GM23338 (cell line): Measurements from ENCODE around the gene CRB2. TPM values are rescaled to one million over a fixed set of nuclear protein-coding genes. Genes with fewer than 3 reads are reported as not detected.

ENCODE experiments used
- ATAC-seq: fragments of 200-7000 bp; cut with Tn5 transposase; 3 replicates; pipeline ENCODE4 v1.9.1; 2020
- DNase-seq: peaks from one replicate; pipeline ENCODE4 v3.0.0-alpha.2; 2015; ENCODE audit warnings: low spot score
- H2AFZ ChIP-seq: fragments of 200-600 bp; sonication (generic); 2 replicates; pipeline ENCODE4 v1.8.0; 2016; ENCODE audit warnings: antibody characterized with exemption, mild to moderate bottlenecking, moderate library complexity
- H3F3A ChIP-seq: fragments of 200-600 bp; sonication (generic); replicated peaks from 2 replicates; pipeline ENCODE4 v1.8.0; 2017; ENCODE audit warnings: antibody characterized with exemption, mixed run types, low read depth
- H3K27ac ChIP-seq: fragments of 200-600 bp; sonication (generic); 2 replicates; pipeline ENCODE4 v1.6.1; 2016; ENCODE audit warnings: low read depth
- H3K27me3 ChIP-seq: fragments of 200-600 bp; sonication (generic); 2 replicates; pipeline ENCODE4 v1.8.0; 2016; ENCODE audit warnings: mild to moderate bottlenecking, mixed run types, moderate library complexity; ENCODE audit not compliant: insufficient read depth
- H3K36me3 ChIP-seq: fragments of 200-600 bp; sonication (generic); 2 replicates; pipeline ENCODE4 v1.8.0; 2016; ENCODE audit warnings: mild to moderate bottlenecking; ENCODE audit not compliant: insufficient read depth
- H3K4me1 ChIP-seq: fragments of 200-600 bp; sonication (generic); 2 replicates; pipeline ENCODE4 v1.8.0; 2016; ENCODE audit warnings: mild to moderate bottlenecking, moderate library complexity; ENCODE audit not compliant: insufficient read depth
- H3K4me2 ChIP-seq: fragments of 200-600 bp; sonication (generic); 2 replicates; pipeline ENCODE4 v1.7.1; 2017; ENCODE audit warnings: mixed run types
- H3K4me3 ChIP-seq: fragments of 200-600 bp; sonication (generic); 2 replicates; pipeline ENCODE4 v1.6.1; 2016; ENCODE audit warnings: mixed run types
- H3K79me2 ChIP-seq: fragments of 200-600 bp; sonication (generic); replicated peaks from 2 replicates; pipeline ENCODE4 v1.8.0; 2017; ENCODE audit warnings: mild to moderate bottlenecking; ENCODE audit not compliant: insufficient read depth
- H3K9me2 ChIP-seq: fragments of 200-600 bp; sonication (generic); 2 replicates; pipeline ENCODE4 v1.8.0; 2017; ENCODE audit not compliant: insufficient read depth
- H4K20me1 ChIP-seq: fragments of 200-600 bp; sonication (generic); replicated peaks from 2 replicates; pipeline ENCODE4 v1.8.0; 2017; ENCODE audit warnings: mild to moderate bottlenecking; ENCODE audit not compliant: insufficient read depth
- H3K27ac Mint-ChIP-seq: 2 replicates; pipeline ENCODE4 v1.8.0; 2020; ENCODE audit warnings: inconsistent platforms, mild to moderate bottlenecking, moderate library complexity, mixed read lengths
- H3K27me3 Mint-ChIP-seq: 3 replicates; pipeline ENCODE4 v1.8.0; 2022; ENCODE audit warnings: low read depth, mild to moderate bottlenecking, moderate library complexity, mixed read lengths, inconsistent platforms; ENCODE audit not compliant: insufficient read depth, poor library complexity
- H3K36me3 Mint-ChIP-seq: 3 replicates; pipeline ENCODE4 v1.8.0; 2021; ENCODE audit warnings: low read depth, mild to moderate bottlenecking, inconsistent platforms, moderate library complexity, mixed read lengths
- H3K4me1 Mint-ChIP-seq: 3 replicates; pipeline ENCODE4 v1.8.0; 2020; ENCODE audit warnings: mild to moderate bottlenecking, inconsistent platforms, mixed read lengths
- H3K4me3 Mint-ChIP-seq: 3 replicates; pipeline ENCODE4 v1.8.0; 2021; ENCODE audit warnings: moderate library complexity, mild to moderate bottlenecking, inconsistent platforms, mixed read lengths
- H3K9me3 Mint-ChIP-seq: 3 replicates; pipeline ENCODE4 v1.8.0; 2020; ENCODE audit warnings: moderate library complexity, mild to moderate bottlenecking, inconsistent platforms, mixed read lengths
- CREB1 ChIP-seq: fragments of 250-450 bp; sonication (Bioruptor Pico); IDR thresholded peaks from 2 replicates; pipeline ENCODE4 v1.5.0; 2020; ENCODE audit warnings: low read depth, mild to moderate bottlenecking, moderate library complexity
- EZH2 ChIP-seq: fragments of 200-600 bp; sonication (generic); IDR thresholded peaks from one replicate; pipeline ENCODE4 v1.8.0; 2017; ENCODE audit warnings: antibody characterized with exemption, mild to moderate bottlenecking, low read depth; ENCODE audit not compliant: unreplicated experiment
- EZH2phosphoT487 ChIP-seq: fragments of 200-600 bp; sonication (generic); IDR thresholded peaks from one replicate; pipeline ENCODE4 v1.8.1; 2018; ENCODE audit warnings: antibody characterized with exemption; ENCODE audit not compliant: unreplicated experiment
- JUNB ChIP-seq: IDR thresholded peaks from one replicate; pipeline ENCODE4 v1.6.1; 2016; ENCODE audit warnings: antibody characterized with exemption; ENCODE audit not compliant: unreplicated experiment
- NANOG ChIP-seq: IDR thresholded peaks from 2 replicates; pipeline ENCODE4 v1.6.1; 2016; ENCODE audit warnings: antibody characterized with exemption, borderline replicate concordance
- POLR2AphosphoS5 ChIP-seq: IDR thresholded peaks from 2 replicates; pipeline ENCODE4 v1.6.1; 2016; ENCODE audit warnings: antibody characterized with exemption, low read depth
- REST ChIP-seq: IDR thresholded peaks from one replicate; pipeline ENCODE4 v1.6.1; 2018; ENCODE audit warnings: antibody characterized with exemption; ENCODE audit not compliant: unreplicated experiment
- STAT1 ChIP-seq: IDR thresholded peaks from one replicate; pipeline ENCODE4 v1.6.1; 2016; ENCODE audit warnings: antibody characterized with exemption; ENCODE audit not compliant: unreplicated experiment
- ZNF114 ChIP-seq: fragments of 250-450 bp; sonication (Bioruptor Pico); IDR thresholded peaks from 2 replicates; pipeline ENCODE4 v1.5.0; 2020; ENCODE audit warnings: mild to moderate bottlenecking, moderate library complexity
- ZNF331 ChIP-seq: fragments of 250-450 bp; sonication (Bioruptor Pico); IDR thresholded peaks from 2 replicates; pipeline ENCODE4 v1.5.0; 2020; ENCODE audit warnings: low read depth, mild to moderate bottlenecking, moderate library complexity
- polyA plus RNA-seq: library from polyadenylated mRNA; unstranded; fragments of >200 nt; fragmentation: Nextera tagmentation; extraction: Ambion mirVana; gene quantifications from 2 replicates; pipeline ENCODE4 v1.2.1, GENCODE V29; 2016
- total RNA-seq: library from RNA; depleted of rRNA; stranded (reverse); fragments of >200 nt; shearing (Covaris generic); gene quantifications from 2 replicates; pipeline ENCODE4 v1.2.3, GENCODE V29; 2014
- TF ChIP-seq, protein P1 (sequence below): fragments of 250-450 bp; sonication (Bioruptor Pico); IDR thresholded peaks from 2 replicates; pipeline ENCODE4 v1.5.0; 2020; ENCODE audit warnings: mild to moderate bottlenecking, moderate library complexity
- TF ChIP-seq, protein P2 (sequence below): IDR thresholded peaks from 2 replicates; pipeline ENCODE4 v1.6.1; 2016; ENCODE audit warnings: antibody characterized with exemption
- TF ChIP-seq, protein P3 (sequence below), 2 experiments: fragments of 200-600 bp in 1 of 2; sonication (generic) in 1 of 2; conservative IDR thresholded peaks; 2 replicates each; pipeline versions ENCODE4 v1.5.1 to v1.6.1; 2016 to 2017; ENCODE audit warnings: antibody characterized with exemption in 2 of 2, low read depth in 2 of 2, mild to moderate bottlenecking in 2 of 2, moderate library complexity in 1 of 2

The CRB2 gene
- total and polyA plus RNA-seq, 2 experiments from 2014 or later = 0.34 to 10.2 TPM

GRCh38 chr9:123359546-123359945 lies 3.5 kb downstream of the CRB2 start:
- Histone ChIP-seq H3K79me2 (no peaks in the 10 kb centered on the region), H3K4me3 (no peak overlapping the region), H4K20me1 (no peaks in the 10 kb centered on the region), H3K9me2 (no peaks in the 10 kb centered on the region), H3K4me2 (peak overlapping the region; percentile 21; the same call in 1 of the 2 replicates), H3F3A (0 out of 2 replicates have a peak, but pooled peaks cover 12% of the 10 kb centered on the region), H3K4me1 (peaks cover 59% of the 10 kb centered on the region), H3K27me3 (no peaks in the 10 kb centered on the region), H2AFZ (no peak overlapping the region), H3K36me3 (no peaks in the 10 kb centered on the region), H3K27ac (no peak overlapping the region)
- DNase-seq = no peak
- H3K9me3 Mint-ChIP-seq = no peaks in the 10 kb centered on the region; the same call in 2 of the 3 replicates
- no peak for TF ChIP-seq EZH2phosphoT487
- TF ChIP-seq, protein P1, sequence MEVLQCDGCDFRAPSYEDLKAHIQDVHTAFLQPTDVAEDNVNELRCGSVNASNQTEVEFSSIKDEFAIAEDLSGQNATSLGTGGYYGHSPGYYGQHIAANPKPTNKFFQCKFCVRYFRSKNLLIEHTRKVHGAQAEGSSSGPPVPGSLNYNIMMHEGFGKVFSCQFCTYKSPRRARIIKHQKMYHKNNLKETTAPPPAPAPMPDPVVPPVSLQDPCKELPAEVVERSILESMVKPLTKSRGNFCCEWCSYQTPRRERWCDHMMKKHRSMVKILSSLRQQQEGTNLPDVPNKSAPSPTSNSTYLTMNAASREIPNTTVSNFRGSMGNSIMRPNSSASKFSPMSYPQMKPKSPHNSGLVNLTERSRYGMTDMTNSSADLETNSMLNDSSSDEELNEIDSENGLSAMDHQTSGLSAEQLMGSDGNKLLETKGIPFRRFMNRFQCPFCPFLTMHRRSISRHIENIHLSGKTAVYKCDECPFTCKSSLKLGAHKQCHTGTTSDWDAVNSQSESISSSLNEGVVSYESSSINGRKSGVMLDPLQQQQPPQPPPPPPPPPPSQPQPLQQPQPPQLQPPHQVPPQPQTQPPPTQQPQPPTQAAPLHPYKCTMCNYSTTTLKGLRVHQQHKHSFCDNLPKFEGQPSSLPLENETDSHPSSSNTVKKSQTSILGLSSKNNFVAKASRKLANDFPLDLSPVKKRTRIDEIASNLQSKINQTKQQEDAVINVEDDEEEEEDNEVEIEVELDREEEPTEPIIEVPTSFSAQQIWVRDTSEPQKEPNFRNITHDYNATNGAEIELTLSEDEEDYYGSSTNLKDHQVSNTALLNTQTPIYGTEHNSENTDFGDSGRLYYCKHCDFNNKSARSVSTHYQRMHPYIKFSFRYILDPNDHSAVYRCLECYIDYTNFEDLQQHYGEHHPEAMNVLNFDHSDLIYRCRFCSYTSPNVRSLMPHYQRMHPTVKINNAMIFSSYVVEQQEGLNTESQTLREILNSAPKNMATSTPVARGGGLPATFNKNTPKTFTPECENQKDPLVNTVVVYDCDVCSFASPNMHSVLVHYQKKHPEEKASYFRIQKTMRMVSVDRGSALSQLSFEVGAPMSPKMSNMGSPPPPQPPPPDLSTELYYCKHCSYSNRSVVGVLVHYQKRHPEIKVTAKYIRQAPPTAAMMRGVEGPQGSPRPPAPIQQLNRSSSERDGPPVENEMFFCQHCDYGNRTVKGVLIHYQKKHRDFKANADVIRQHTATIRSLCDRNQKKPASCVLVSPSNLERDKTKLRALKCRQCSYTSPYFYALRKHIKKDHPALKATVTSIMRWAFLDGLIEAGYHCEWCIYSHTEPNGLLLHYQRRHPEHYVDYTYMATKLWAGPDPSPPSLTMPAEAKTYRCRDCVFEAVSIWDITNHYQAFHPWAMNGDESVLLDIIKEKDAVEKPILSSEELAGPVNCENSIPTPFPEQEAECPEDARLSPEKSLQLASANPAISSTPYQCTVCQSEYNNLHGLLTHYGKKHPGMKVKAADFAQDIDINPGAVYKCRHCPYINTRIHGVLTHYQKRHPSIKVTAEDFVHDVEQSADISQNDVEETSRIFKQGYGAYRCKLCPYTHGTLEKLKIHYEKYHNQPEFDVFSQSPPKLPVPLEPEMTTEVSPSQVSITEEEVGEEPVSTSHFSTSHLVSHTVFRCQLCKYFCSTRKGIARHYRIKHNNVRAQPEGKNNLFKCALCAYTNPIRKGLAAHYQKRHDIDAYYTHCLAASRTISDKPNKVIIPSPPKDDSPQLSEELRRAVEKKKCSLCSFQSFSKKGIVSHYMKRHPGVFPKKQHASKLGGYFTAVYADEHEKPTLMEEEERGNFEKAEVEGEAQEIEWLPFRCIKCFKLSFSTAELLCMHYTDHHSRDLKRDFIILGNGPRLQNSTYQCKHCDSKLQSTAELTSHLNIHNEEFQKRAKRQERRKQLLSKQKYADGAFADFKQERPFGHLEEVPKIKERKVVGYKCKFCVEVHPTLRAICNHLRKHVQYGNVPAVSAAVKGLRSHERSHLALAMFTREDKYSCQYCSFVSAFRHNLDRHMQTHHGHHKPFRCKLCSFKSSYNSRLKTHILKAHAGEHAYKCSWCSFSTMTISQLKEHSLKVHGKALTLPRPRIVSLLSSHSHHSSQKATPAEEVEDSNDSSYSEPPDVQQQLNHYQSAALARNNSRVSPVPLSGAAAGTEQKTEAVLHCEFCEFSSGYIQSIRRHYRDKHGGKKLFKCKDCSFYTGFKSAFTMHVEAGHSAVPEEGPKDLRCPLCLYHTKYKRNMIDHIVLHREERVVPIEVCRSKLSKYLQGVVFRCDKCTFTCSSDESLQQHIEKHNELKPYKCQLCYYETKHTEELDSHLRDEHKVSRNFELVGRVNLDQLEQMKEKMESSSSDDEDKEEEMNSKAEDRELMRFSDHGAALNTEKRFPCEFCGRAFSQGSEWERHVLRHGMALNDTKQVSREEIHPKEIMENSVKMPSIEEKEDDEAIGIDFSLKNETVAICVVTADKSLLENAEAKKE (CRISPR knock-in tag) = no peak
- TF ChIP-seq, protein P2, sequence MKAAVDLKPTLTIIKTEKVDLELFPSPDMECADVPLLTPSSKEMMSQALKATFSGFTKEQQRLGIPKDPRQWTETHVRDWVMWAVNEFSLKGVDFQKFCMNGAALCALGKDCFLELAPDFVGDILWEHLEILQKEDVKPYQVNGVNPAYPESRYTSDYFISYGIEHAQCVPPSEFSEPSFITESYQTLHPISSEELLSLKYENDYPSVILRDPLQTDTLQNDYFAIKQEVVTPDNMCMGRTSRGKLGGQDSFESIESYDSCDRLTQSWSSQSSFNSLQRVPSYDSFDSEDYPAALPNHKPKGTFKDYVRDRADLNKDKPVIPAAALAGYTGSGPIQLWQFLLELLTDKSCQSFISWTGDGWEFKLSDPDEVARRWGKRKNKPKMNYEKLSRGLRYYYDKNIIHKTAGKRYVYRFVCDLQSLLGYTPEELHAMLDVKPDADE = no peak
- no peak for TF ChIP-seq POLR2AphosphoS5
- TF ChIP-seq ZNF114 = no peak
- TF ChIP-seq EZH2 = no peak
- TF ChIP-seq REST = no peak
- TF ChIP-seq CREB1 (CRISPR knock-in tag) = no peak
- no peak for TF ChIP-seq ZNF331 (CRISPR knock-in tag)
- TF ChIP-seq, protein P3, sequence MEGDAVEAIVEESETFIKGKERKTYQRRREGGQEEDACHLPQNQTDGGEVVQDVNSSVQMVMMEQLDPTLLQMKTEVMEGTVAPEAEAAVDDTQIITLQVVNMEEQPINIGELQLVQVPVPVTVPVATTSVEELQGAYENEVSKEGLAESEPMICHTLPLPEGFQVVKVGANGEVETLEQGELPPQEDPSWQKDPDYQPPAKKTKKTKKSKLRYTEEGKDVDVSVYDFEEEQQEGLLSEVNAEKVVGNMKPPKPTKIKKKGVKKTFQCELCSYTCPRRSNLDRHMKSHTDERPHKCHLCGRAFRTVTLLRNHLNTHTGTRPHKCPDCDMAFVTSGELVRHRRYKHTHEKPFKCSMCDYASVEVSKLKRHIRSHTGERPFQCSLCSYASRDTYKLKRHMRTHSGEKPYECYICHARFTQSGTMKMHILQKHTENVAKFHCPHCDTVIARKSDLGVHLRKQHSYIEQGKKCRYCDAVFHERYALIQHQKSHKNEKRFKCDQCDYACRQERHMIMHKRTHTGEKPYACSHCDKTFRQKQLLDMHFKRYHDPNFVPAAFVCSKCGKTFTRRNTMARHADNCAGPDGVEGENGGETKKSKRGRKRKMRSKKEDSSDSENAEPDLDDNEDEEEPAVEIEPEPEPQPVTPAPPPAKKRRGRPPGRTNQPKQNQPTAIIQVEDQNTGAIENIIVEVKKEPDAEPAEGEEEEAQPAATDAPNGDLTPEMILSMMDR (conservative IDR thresholded peaks at IDR 0.05; ENCODE audit: low read depth in 2 of 2) = no peak
- no peak for TF ChIP-seq NANOG
- TF ChIP-seq STAT1 = no peak
- TF ChIP-seq JUNB = no peak
- peaks cover 67% of the 10 kb centered on the region for H3K4me1 Mint-ChIP-seq
- no peak overlapping the region; the same call in 1 of the 2 replicates for H3K27ac Mint-ChIP-seq
- no peak overlapping the region; the same call in 2 of the 3 replicates for H3K4me3 Mint-ChIP-seq
- H3K36me3 Mint-ChIP-seq = no peaks in the 10 kb centered on the region; the same call in 2 of the 3 replicates
- peaks cover 32% of the 10 kb centered on the region for H3K27me3 Mint-ChIP-seq
- ATAC-seq = no peak
